Breast epithelium (tissue), 3 donors: ENCODE results near the gene PDLIM5.

Experiments
- CTCF ChIP-seq, 3 donors: fragments of 450-650 bp; IDR thresholded peaks; one replicate each; pipeline ENCODE4 v1.5.1; 2016 to 2017; ENCODE audit warnings: antibody characterized with exemption in 3 of 3, mild to moderate bottlenecking in 3 of 3, moderate library complexity in 3 of 3
- POLR2A ChIP-seq: fragments of 450-650 bp; IDR thresholded peaks from one replicate; pipeline ENCODE4 v1.6.1; 2016; ENCODE audit warnings: antibody characterized with exemption, mild to moderate bottlenecking, moderate library complexity
- POLR2AphosphoS5 ChIP-seq, 3 donors: sonication (generic); formaldehyde crosslinking; IDR thresholded peaks; one replicate each; pipeline ENCODE4 v1.6.1; 2017; ENCODE audit warnings: antibody characterized with exemption in 3 of 3

GRCh38 chr4:94686086-94686485, 234.3 kb downstream of the PDLIM5 start:
- TF ChIP-seq CTCF (IDR thresholded peaks at IDR 0.05): no peak
- no peak for TF ChIP-seq POLR2AphosphoS5 (IDR thresholded peaks at IDR 0.05)
- TF ChIP-seq POLR2A: no peak
